GM12874 (cell line): Measurements from ENCODE around the gene CSTF2.

Experiments
- TF ChIP-seq, protein P1 (sequence below): IDR thresholded peaks from 2 replicates; pipeline ENCODE4 v1.5.1; 2011; ENCODE audit warnings: low read depth, mild to moderate bottlenecking, control low read depth, low read length, moderate library complexity; ENCODE audit not compliant: insufficient read depth

Gene CSTF2

DNA sequence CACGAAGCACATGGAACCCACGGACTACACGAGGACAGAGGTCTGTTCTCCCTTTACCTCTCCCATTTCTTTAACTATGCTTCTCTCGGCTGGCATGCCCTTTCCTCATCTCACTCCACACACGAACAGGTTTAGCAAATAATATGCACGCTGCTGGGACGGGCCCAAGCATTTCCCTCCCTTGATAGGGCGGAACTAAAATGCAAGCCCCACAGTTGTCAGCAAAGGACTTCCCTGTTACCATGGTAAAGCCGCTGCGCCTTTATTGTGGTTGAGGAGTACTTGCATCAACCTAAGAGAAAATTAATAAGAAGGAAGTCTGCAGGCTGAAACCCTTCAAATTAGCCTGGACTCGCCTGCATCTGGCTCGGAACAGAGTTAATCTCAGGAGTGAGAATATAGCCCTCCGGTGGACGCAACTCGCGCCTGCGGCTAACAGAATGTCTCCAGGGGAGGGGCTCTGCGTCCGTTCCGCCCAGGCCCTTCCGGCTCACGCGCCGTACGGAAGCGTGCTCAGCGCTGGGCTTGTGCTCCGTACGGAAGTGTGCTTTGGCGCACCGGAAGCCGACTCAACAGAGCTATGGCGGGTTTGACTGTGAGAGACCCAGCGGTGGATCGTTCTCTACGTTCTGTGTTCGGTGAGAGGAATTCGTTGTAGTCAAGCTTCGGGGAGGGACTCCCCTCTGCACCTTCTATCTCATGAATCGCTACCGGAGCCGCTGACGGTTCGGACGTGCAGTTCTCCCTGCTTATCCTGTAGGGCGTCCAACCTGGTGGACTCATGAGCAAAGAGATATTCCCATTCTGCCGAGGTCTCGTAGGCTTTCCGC lies at the start of gene CSTF2:
Gene CSTF2, plus strand, starts transcription at position 555 of the 830 bp plus-strand sequence. Its CDS starts 26 bp downstream, at position 581.
- TF ChIP-seq, protein P1, sequence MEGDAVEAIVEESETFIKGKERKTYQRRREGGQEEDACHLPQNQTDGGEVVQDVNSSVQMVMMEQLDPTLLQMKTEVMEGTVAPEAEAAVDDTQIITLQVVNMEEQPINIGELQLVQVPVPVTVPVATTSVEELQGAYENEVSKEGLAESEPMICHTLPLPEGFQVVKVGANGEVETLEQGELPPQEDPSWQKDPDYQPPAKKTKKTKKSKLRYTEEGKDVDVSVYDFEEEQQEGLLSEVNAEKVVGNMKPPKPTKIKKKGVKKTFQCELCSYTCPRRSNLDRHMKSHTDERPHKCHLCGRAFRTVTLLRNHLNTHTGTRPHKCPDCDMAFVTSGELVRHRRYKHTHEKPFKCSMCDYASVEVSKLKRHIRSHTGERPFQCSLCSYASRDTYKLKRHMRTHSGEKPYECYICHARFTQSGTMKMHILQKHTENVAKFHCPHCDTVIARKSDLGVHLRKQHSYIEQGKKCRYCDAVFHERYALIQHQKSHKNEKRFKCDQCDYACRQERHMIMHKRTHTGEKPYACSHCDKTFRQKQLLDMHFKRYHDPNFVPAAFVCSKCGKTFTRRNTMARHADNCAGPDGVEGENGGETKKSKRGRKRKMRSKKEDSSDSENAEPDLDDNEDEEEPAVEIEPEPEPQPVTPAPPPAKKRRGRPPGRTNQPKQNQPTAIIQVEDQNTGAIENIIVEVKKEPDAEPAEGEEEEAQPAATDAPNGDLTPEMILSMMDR: 0 out of 2 replicates have a peak, but pooled peaks have one; percentile 7

DNA sequence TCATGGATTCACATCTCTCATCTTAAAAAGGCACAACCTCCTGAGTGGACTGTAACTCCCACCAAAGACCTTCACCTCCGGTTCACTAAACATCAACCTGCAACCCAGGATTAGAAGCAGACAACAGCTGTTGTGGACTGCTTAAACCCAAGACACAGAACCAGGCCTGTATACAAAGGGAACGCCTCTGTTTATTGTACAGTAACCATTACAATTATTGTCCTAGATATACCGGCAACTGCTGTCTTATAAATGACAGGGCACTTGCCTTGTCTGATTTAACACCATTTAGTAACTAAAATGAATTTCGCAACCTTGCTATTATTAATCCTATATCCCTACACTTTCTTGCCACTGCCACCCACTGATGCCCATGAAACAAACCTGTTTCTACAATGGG lies 22.8 kb upstream of the CSTF2 start:
- TF ChIP-seq, protein P1: no peak

- TF ChIP-seq, protein P1: no peak
Observed at GRCh38 chrX:100798484-100799214, 21.5 kb upstream of the CSTF2 start.

DNA sequence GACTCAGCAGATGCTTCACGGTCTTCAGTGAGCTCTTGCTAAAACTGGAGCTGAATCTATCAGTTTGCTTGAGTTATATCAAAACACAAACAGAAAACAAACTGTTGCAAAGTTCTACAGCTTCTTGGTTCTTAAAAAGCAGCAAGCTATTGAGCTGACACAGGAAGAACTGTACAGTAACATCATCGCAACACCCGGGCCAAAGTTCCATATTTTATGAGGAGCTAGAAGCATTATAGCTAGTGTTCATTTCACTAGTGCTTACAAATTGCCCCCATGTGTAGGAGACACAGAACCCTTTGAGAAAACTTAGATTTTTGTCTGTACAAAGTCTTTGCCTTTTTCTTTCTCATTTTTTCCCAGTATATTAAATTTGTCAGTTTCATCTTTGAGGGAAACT lies 17.3 kb upstream of the CSTF2 start:
- TF ChIP-seq, protein P1: no peak

DNA sequence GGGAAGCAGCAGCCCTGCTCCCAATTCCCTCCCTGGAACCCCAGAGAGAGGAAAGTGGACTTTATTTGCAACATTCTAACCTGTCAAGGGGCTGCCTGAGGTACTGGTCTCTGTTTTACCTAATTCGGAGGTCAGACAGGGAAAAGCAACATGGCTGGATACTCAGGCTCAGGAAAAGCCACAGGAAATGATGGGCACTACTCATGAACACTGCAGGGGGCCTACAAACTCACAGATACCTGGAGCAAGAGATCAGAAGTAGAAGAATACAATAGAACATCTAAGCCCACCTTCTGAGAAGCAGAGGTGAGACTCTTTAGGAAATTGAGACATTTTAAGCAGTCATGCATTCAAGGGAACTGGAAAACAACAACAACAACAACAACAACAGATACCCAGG lies 15.4 kb upstream of the CSTF2 start:
- TF ChIP-seq, protein P1: no peak

DNA sequence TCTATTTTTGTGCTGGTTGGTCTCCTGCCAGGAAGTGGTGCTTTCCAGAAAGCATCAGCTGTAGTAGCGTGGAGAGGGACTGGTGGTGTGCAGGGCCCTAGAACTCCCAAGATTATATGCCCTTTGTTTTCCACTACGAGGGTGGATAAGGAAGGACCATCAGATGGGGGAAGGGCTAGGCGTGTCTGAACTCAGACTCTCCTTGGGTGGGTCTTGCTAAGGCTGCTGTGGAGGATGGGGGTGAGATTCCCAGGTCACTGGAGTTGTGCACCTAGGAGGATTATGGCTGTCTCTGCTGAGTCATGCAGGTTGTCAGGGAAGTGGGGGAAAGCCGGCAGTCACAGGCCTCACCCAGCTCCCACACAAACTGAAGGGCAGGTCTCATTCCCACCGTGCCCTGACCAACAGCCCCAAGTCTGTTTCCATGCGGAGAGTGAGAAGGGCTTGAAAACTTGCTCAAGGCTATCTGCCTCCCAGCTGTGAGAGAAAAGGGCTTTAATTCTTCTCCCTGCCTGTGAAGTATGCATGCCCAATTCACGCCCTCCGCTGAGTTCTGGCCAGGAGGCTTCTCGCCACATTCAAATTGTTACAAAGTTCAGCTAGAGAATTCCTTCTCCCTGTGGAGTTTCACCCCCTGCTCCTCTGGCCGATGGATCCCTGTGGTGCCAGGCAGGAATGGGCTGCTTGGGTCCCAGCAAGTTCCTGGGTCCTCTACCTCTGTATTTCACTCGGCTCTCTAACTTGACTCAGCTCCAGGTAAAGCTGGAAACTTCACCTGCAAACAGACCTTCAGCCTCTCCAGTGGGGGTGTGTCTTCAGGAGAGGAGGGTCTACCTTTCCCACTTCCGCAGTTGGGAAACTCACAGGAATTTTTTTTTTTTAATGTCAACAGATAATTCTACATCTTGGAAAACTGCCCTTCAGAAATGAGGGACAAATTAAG lies 7.7 kb upstream of the CSTF2 start:
- TF ChIP-seq, protein P1: no peak
